Common myeloid progenitor, CD34-positive (primary cell): ENCODE data around the gene ADAM11.
"Not testable (repeated sequence)": the region's sequence is repeated elsewhere in the genome, so short reads cannot be mapped to it uniquely, and the experiment has no call there.

Experiments used
- CTCF ChIA-PET: fragments of 350-600 bp; sonication (Branson Sonifier 250); formaldehyde crosslinking; loops from one replicate; lab custom pipeline; 2021; ENCODE audit warnings: antibody characterized with exemption; lab: Charles Lee
- POLR2A ChIA-PET: fragments of 350-600 bp; sonication (Branson Sonifier 250); formaldehyde crosslinking; loops from one replicate; lab custom pipeline; 2021; ENCODE audit warnings: antibody characterized with exemption; lab: Charles Lee
- DNase-seq, 3 donors: peaks; one replicate each; pipeline versions ENCODE4 v3.0.0 to v3.0.0-alpha.2; 2013
- H3K27ac ChIP-seq, 2 experiments: 1 replicate in 1 of 2; 2 replicates in 1 of 2; pipeline ENCODE4 v1.7.0; 2013; ENCODE audit warnings: inconsistent platforms in 2 of 2, low read length in 2 of 2, mild to moderate bottlenecking in 2 of 2, low read depth in 1 of 2, moderate library complexity in 1 of 2; ENCODE audit not compliant: severe bottlenecking in 2 of 2, insufficient read depth in 1 of 2, poor library complexity in 1 of 2
- H3K27me3 ChIP-seq, 5 experiments: replicated peaks in 2 of 5; 1 replicate in 3 of 5; 2 replicates in 2 of 5; pipeline versions ENCODE4 v1.6.1 to v1.7.0; 2013; ENCODE audit warnings: low read length in 4 of 5, mild to moderate bottlenecking in 2 of 5, moderate library complexity in 2 of 5, inconsistent platforms in 1 of 5; ENCODE audit not compliant: insufficient read depth in 5 of 5, control insufficient read depth in 4 of 5
- H3K36me3 ChIP-seq, 4 experiments: 1 replicate in 2 of 4; 2 replicates in 2 of 4; pipeline versions ENCODE4 v1.6.1 to v1.7.0; 2013; ENCODE audit warnings: low read length in 3 of 4, control low read depth in 1 of 4, mild to moderate bottlenecking in 1 of 4; ENCODE audit not compliant: control insufficient read depth in 4 of 4, insufficient read depth in 4 of 4
- H3K4me1 ChIP-seq, 4 experiments: 1 replicate in 3 of 4; 2 replicates in 1 of 4; pipeline versions ENCODE4 v1.6.1 to v1.7.1; 2013; ENCODE audit warnings: low read length in 3 of 4, mild to moderate bottlenecking in 3 of 4, control low read depth in 1 of 4, inconsistent platforms in 1 of 4, moderate library complexity in 1 of 4; ENCODE audit not compliant: control insufficient read depth in 4 of 4, insufficient read depth in 4 of 4; ENCODE audit errors: control extremely low read depth in 1 of 4
- H3K4me3 ChIP-seq, 7 experiments: 1 replicate in 4 of 7; 2 replicates in 3 of 7; pipeline versions ENCODE4 v1.5.1 to v1.7.0; 2013; ENCODE audit warnings: mild to moderate bottlenecking in 7 of 7, low read length in 6 of 7, moderate library complexity in 6 of 7, inconsistent platforms in 2 of 7, low read depth in 2 of 7, control low read depth in 1 of 7; ENCODE audit not compliant: insufficient read depth in 4 of 7, control insufficient read depth in 1 of 7; ENCODE audit errors: extremely low read depth in 1 of 7
- H3K9me3 ChIP-seq, 5 experiments: 1 replicate in 4 of 5; 2 replicates in 1 of 5; pipeline versions ENCODE4 v1.6.1 to v1.7.1; 2013; ENCODE audit warnings: low read length in 4 of 5, mild to moderate bottlenecking in 2 of 5, inconsistent platforms in 1 of 5, low read depth in 1 of 5, moderate library complexity in 1 of 5; ENCODE audit not compliant: control insufficient read depth in 4 of 5, insufficient read depth in 2 of 5; ENCODE audit errors: control extremely low read depth in 1 of 5
- WGBS: methylation state at CpG from one replicate; pipeline ENCODE4 v1.1.5; 2013; ENCODE audit not compliant: insufficient coverage; 5-methylcytosine and 5-hydroxymethylcytosine counted together

ADAM11 gene

GRCh38 chr17:44807093-44807816, 48.5 kb downstream of the ADAM11 start:
- POLR2A ChIA-PET = no interaction called here
- H3K4me1 ChIP-seq = no peaks in the 10 kb centered on the region
- H3K9me3 ChIP-seq = no peaks in the 10 kb centered on the region
- DNase-seq = no peak
- WGBS = 100% methylated on average over 2 of the region's 4 CpGs
- H3K4me3 ChIP-seq = no peak overlapping the region
- H3K36me3 ChIP-seq = no peaks in the 10 kb centered on the region
- H3K27me3 ChIP-seq = no peaks in the 10 kb centered on the region
- CTCF ChIA-PET = interaction anchor here (0.5 to 1.0 kb wide), 2 partner anchors 22 to 63 kb away, joined by 3 to 4 read pairs; no protein-coding TSS in a partner anchor
- H3K27ac ChIP-seq = no peak overlapping the region

GRCh38 chr17:44807817-44808155, 49.0 kb downstream of the ADAM11 start:
- Histone ChIP-seq H3K4me3 (no peak overlapping the region), H3K4me1 (no peaks in the 10 kb centered on the region), H3K27ac (no peak overlapping the region), H3K36me3 (no peaks in the 10 kb centered on the region), H3K9me3 (no peaks in the 10 kb centered on the region), H3K27me3 (no peaks in the 10 kb centered on the region)
- CTCF ChIA-PET = interaction anchor here (0.5 to 1.1 kb wide), 3 partner anchors 22 to 63 kb away, joined by 3 to 4 read pairs (median 3); no protein-coding TSS in a partner anchor
- DNase-seq = no peak
- POLR2A ChIA-PET = no interaction called here
- 100% methylated on average over 2 of the region's 3 CpGs for WGBS

DNA sequence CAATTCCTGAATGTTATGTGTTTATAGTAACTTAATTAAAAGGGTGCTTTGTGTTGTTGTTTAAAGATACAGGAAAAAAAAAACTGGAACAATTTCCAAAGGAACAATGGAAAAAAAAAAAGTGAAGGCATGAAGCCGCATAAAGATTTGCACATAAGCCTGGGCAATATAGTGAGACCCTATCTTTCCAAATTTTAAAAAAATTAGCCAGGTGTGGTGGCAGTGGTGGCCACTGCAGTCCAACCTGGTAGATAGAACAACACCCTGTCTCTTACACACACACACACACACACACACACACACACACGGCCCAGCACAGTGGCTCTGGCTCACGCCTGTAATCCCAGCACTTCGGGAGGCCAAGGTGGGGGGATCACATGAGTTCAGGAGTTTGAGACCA, 49.4 kb downstream of the ADAM11 start:
- no peaks in the 10 kb centered on the region for H3K27me3 ChIP-seq
- ChIA-PET POLR2A (no interaction called here), CTCF (interaction anchor here (1.1 kb wide), 1 partner anchor 59 kb away, joined by 3 read pairs; no protein-coding TSS in a partner anchor)
- no CpG with 5 or more reads among the region's 4 CpGs for WGBS
- no peaks in the 10 kb centered on the region for H3K36me3 ChIP-seq
- H3K9me3 ChIP-seq = no peaks in the 10 kb centered on the region
- no peak overlapping the region for H3K4me3 ChIP-seq
- no peak for DNase-seq
- H3K27ac ChIP-seq = no peak overlapping the region
- no peaks in the 10 kb centered on the region for H3K4me1 ChIP-seq

GRCh38 chr17:44808656-44809388, 50.0 kb downstream of the ADAM11 start:
- H3K27ac ChIP-seq, H3K9me3 ChIP-seq, H3K4me3 ChIP-seq, POLR2A ChIA-PET, H3K27me3 ChIP-seq, H3K4me1 ChIP-seq, H3K36me3 ChIP-seq, DNase-seq: not testable (repeated sequence)
- CTCF ChIA-PET = interaction anchor here (0.8 to 1.1 kb wide), 2 partner anchors 45 to 58 kb away, joined by 3 read pairs; no protein-coding TSS in a partner anchor
- 100% methylated on average over 3 of the region's 9 CpGs for WGBS

- Histone ChIP-seq H3K27me3 (no peaks in the 10 kb centered on the region), H3K9me3 (no peaks in the 10 kb centered on the region), H3K36me3 (no peaks in the 10 kb centered on the region), H3K4me1 (no peaks in the 10 kb centered on the region), H3K27ac (no peak overlapping the region), H3K4me3 (no peak overlapping the region)
- POLR2A ChIA-PET = interaction anchor here (1.1 kb wide), 1 partner anchor 11 kb away, joined by 4 read pairs; no protein-coding TSS in a partner anchor
- WGBS = 100% methylated on average over 2 of the region's 4 CpGs
- CTCF ChIA-PET = no interaction called here
- no peak for DNase-seq
Measured at GRCh38 chr17:44812263-44812662, 53.5 kb downstream of the ADAM11 start.

GRCh38 chr17:44818508-44818907, 59.7 kb downstream of the ADAM11 start:
- DNase-seq, H3K9me3 ChIP-seq, H3K27me3 ChIP-seq, H3K27ac ChIP-seq, H3K36me3 ChIP-seq, H3K4me1 ChIP-seq, POLR2A ChIA-PET, H3K4me3 ChIP-seq, CTCF ChIA-PET: not testable (repeated sequence)
- 90% methylated on average over 2 of the region's 6 CpGs for WGBS
